ENCODE data around the gene ATP5ME. TPM values are rescaled to one million over a fixed set of nuclear protein-coding genes. Genes with fewer than 3 reads are reported as not detected.
A peak's percentile ranks its signal among the peaks of the same experiment; 100 is the strongest.
"Not testable (repeated sequence)": the region's sequence is repeated elsewhere in the genome, so short reads cannot be mapped to it uniquely, and the experiment has no call there.

The ATP5ME gene
- total and polyA plus RNA-seq, 5 donors: 689 to 1,352 (median 765) TPM

GRCh38 chr4:651884-652642 is 22.0 kb downstream of the ATP5ME start:
- ATAC-seq: no peak
- Histone ChIP-seq H3K4me1 (ENCODE audit: control insufficient read depth, insufficient read depth, low read length) (no peaks in the 10 kb centered on the region), H3K4me3 (ENCODE audit: low read length) (no peak overlapping the region), H3K27ac (ENCODE audit: low read length) (no peak overlapping the region), H3K27me3 (ENCODE audit: control insufficient read depth, insufficient read depth) (no peaks in the 10 kb centered on the region), H3K9me3 (ENCODE audit: control insufficient read depth, low read length) (no peaks in the 10 kb centered on the region)
- intact Hi-C loops (cut with DNase I): no loop called here
- 63% methylated on average over 24 of the region's 24 CpGs for WGBS
- DNase-seq: peak in 2 of 3 donors; percentile 3 to 20

DNA sequence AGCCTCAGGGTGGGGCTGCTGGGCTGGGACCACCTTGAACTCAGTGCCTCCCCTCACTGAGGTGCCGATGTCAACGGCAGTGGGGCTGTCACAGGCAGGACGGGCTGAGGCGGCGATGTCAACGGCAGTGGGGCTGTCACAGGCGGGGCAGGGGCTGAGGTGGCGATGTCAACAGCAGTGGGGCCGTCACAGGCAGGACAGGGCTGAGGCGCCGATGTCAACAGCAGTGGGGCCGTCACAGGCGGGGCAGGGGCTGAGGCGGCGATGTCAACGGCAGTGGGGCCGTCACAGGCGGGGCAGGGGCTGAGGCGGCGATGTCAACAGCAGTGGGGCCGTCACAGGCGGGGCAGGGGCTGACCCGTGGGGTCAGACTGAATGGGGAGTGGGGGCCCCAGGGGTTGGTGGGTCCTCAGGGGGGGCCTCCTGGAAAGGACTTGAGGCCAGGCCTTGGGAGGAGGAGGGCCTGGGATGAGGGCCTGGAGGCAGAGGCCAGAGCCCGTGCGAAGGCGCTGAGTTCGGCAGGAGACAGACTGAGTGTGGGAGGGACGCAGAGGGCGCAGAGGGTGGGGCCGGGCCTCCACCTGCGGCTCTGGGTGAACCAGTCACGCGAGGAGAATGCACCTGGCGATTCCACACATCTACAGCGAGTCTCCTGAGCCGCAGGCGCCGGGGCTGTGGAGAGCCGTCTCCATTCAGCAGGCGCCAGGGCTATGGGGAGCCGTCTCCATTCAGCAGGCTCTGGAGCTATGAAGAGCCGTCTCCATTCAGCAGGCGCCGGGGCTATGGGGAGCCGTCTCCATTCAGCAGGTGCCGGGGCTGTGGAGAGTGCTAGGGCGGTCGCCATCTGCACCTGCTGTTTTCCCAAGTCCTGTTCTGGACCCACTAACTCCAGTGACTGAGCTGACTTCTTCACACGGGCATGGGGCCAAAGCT is 22.9 kb downstream of the ATP5ME start:
- intact Hi-C loops (cut with DNase I): no loop called here
- WGBS: 23% methylated on average over 49 of the region's 49 CpGs
- no peaks in the 10 kb centered on the region for H3K9me3 ChIP-seq (ENCODE audit: control insufficient read depth, low read length)
- no peak overlapping the region for H3K27ac ChIP-seq (ENCODE audit: low read length)
- no peaks in the 10 kb centered on the region for H3K4me1 ChIP-seq (ENCODE audit: control insufficient read depth, insufficient read depth, low read length)
- DNase-seq: peak in 2 of 3 donors; percentile 10 to 49
- no peak for ATAC-seq
- H3K27me3 ChIP-seq (ENCODE audit: control insufficient read depth, insufficient read depth): no peaks in the 10 kb centered on the region
- H3K4me3 ChIP-seq (ENCODE audit: low read length): no peak overlapping the region

- DNase-seq (peak in 2 of 3 donors; percentile 7 to 48), ATAC-seq (no peak)
- H3K4me3 ChIP-seq (ENCODE audit: low read length): no peak overlapping the region
- 63% methylated on average over 18 of the region's 18 CpGs for WGBS
- no peaks in the 10 kb centered on the region for H3K4me1 ChIP-seq (ENCODE audit: control insufficient read depth, insufficient read depth, low read length)
- intact Hi-C loops (cut with DNase I): no loop called here
- H3K27ac ChIP-seq (ENCODE audit: low read length): no peak overlapping the region
- no peaks in the 10 kb centered on the region for H3K27me3 ChIP-seq (ENCODE audit: control insufficient read depth, insufficient read depth)
- H3K9me3 ChIP-seq (ENCODE audit: control insufficient read depth, low read length): no peaks in the 10 kb centered on the region
These were observed 23.6 kb downstream of the ATP5ME start for GRCh38 chr4:650461-650860.

DNA sequence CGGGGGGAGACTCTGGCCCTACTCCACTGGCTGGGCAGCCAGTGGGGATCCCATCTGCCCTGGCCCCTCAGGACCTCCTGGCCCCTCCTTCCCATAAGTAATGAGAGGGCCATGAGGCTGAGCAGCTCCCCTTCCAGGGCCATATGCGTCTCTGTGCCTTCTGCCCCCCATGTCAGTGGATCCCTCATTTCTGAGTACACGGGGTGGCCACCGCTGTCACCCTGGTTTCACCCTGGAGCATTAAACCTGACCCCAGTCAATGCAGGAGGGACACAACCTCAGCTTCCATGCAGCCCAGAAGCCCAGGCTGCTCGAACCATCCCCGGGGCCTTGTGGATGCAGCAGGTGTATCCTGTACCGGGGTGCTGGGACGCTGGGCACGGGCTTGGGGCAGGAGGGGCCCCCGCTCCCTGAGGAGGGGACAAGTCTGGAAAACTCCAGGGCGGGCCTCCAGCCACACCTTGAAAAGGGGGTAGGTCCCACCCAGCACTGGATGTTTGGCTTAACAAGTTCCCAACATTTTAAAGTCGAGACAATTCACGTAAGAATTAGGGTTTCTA is 24.2 kb downstream of the ATP5ME start:
- ATAC-seq (no peak), DNase-seq (peak in 2 of 3 donors; percentile 10 to 46)
- Histone ChIP-seq H3K4me3 (ENCODE audit: low read length) (no peak overlapping the region), H3K27ac (ENCODE audit: low read length) (no peak overlapping the region), H3K9me3 (ENCODE audit: control insufficient read depth, low read length) (no peaks in the 10 kb centered on the region), H3K27me3 (ENCODE audit: control insufficient read depth, insufficient read depth) (no peaks in the 10 kb centered on the region), H3K4me1 (ENCODE audit: control insufficient read depth, insufficient read depth, low read length) (no peaks in the 10 kb centered on the region)
- WGBS: 86% methylated on average over 13 of the region's 13 CpGs
- intact Hi-C loops (cut with DNase I): no loop called here

GRCh38 chr4:649293-649625 is 24.8 kb downstream of the ATP5ME start:
- intact Hi-C loops (cut with DNase I): no loop called here
- H3K9me3 ChIP-seq (ENCODE audit: control insufficient read depth, low read length): no peaks in the 10 kb centered on the region
- H3K4me3 ChIP-seq (ENCODE audit: low read length): no peak overlapping the region
- WGBS: 87% methylated on average over 7 of the region's 7 CpGs
- peak in 1 of 3 donors; percentile 21 for DNase-seq
- H3K27me3 ChIP-seq (ENCODE audit: control insufficient read depth, insufficient read depth): no peaks in the 10 kb centered on the region
- no peak overlapping the region for H3K27ac ChIP-seq (ENCODE audit: low read length)
- no peak for ATAC-seq
- H3K4me1 ChIP-seq (ENCODE audit: control insufficient read depth, insufficient read depth, low read length): no peaks in the 10 kb centered on the region

GRCh38 chr4:648579-649292 is 25.3 kb downstream of the ATP5ME start:
- Histone ChIP-seq H3K4me3 (ENCODE audit: low read length) (no peak overlapping the region), H3K9me3 (ENCODE audit: control insufficient read depth, low read length) (no peaks in the 10 kb centered on the region), H3K4me1 (ENCODE audit: control insufficient read depth, insufficient read depth, low read length) (no peaks in the 10 kb centered on the region), H3K27me3 (ENCODE audit: control insufficient read depth, insufficient read depth) (no peaks in the 10 kb centered on the region), H3K27ac (ENCODE audit: low read length) (no peak overlapping the region)
- ATAC-seq: no peak
- DNase-seq: peak in 2 of 3 donors; percentile 12 to 43
- intact Hi-C loops (cut with DNase I): no loop called here
- WGBS: 70% methylated on average over 28 of the region's 28 CpGs

GRCh38 chr4:647481-647880 is 26.6 kb downstream of the ATP5ME start:
- Histone ChIP-seq H3K9me3 (ENCODE audit: control insufficient read depth, low read length) (no peaks in the 10 kb centered on the region), H3K4me1 (ENCODE audit: control insufficient read depth, insufficient read depth, low read length) (no peaks in the 10 kb centered on the region), H3K27me3 (ENCODE audit: control insufficient read depth, insufficient read depth) (no peaks in the 10 kb centered on the region), H3K4me3 (ENCODE audit: low read length) (no peak overlapping the region), H3K27ac (ENCODE audit: low read length) (no peak overlapping the region)
- 65% methylated on average over 13 of the region's 13 CpGs for WGBS
- DNase-seq (peak in 1 of 3 donors; percentile 5), ATAC-seq (no peak)
- intact Hi-C loops (cut with DNase I): no loop called here

DNA sequence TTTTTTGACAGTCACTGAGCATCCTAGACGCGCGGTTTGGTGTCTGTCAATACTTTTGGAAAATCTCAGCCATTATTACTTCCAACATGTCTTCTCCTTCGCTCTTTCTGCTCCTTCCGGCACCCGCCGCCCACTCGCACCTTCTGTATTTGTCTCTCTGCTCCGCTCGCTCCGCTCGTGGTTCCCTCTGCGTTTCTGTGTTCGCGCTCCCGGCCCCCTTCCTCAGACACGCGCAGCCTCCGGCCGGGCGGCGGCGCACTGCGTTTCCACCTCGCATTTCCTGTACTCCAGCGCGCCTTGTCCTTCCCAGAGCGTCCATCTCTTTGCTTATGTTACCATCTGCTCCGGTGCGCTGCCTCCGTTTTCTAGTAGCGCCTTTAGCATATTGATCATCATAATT is 27.6 kb downstream of the ATP5ME start:
- 69% methylated on average over 32 of the region's 32 CpGs for WGBS
- Histone ChIP-seq H3K4me1 (ENCODE audit: control insufficient read depth, insufficient read depth, low read length) (no peaks in the 10 kb centered on the region), H3K27me3 (ENCODE audit: control insufficient read depth, insufficient read depth) (no peaks in the 10 kb centered on the region), H3K9me3 (ENCODE audit: control insufficient read depth, low read length) (no peaks in the 10 kb centered on the region), H3K27ac (ENCODE audit: low read length) (no peak overlapping the region), H3K4me3 (ENCODE audit: low read length) (no peak overlapping the region)
- intact Hi-C loops (cut with DNase I): no loop called here
- ATAC-seq: no peak
- DNase-seq: peak in 2 of 3 donors; percentile 7 to 43

DNA sequence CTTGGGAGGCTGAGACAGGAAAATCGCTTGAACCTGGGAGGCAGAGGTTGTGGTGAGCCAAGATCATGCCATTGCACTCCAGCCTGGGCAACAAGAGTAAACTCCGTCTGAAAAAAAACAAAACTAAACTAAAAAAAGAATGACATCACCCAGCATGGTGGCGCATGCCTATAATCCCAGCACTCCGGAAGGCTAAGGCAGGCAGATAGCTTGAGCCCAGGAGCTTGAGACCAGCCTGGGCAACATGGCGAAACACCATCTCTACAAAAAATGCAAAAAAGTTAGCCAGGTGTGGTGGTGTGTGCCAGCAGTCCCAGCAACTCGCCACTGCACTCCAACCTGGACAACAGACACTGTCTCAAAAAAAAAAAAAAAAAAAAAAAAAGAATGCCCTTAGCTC is 31.7 kb downstream of the ATP5ME start:
- H3K4me1 ChIP-seq (ENCODE audit: control insufficient read depth, insufficient read depth, low read length); H3K9me3 ChIP-seq (ENCODE audit: control insufficient read depth, low read length); ATAC-seq; H3K4me3 ChIP-seq (ENCODE audit: low read length); intact Hi-C loops (cut with DNase I); H3K27ac ChIP-seq (ENCODE audit: low read length); DNase-seq; H3K27me3 ChIP-seq (ENCODE audit: control insufficient read depth, insufficient read depth): not testable (repeated sequence)
- 87% methylated on average over 6 of the region's 6 CpGs for WGBS

- H3K27me3 ChIP-seq (ENCODE audit: control insufficient read depth, insufficient read depth): no peaks in the 10 kb centered on the region
- DNase-seq: peak in 2 of 3 donors; percentile 24
- intact Hi-C loops (cut with DNase I): no loop called here
These were observed 36.4 kb downstream of the ATP5ME start for GRCh38 chr4:637536-638280.

More at GRCh38 chr4:637536-638280, 36.4 kb downstream of the ATP5ME start:
- ATAC-seq: no peak
- no peak overlapping the region for H3K4me3 ChIP-seq (ENCODE audit: low read length)
- 66% methylated on average over 32 of the region's 32 CpGs for WGBS
- no peaks in the 10 kb centered on the region for H3K4me1 ChIP-seq (ENCODE audit: control insufficient read depth, insufficient read depth, low read length)
- H3K9me3 ChIP-seq (ENCODE audit: control insufficient read depth, low read length): no peaks in the 10 kb centered on the region
- H3K27ac ChIP-seq (ENCODE audit: low read length): no peak overlapping the region
